Ramos (cell line): Measurements from ENCODE around the gene GEMIN4.
"Not testable (repeated sequence)": the region's sequence is repeated elsewhere in the genome, so short reads cannot be mapped to it uniquely, and the experiment has no call there.

Experiments used
- in situ Hi-C: fragments of 300-500 bp; cut with MboI; formaldehyde crosslinking; loops from one replicate; pipeline ENCODE4 v1.14.3; 2022; ENCODE audit warnings: low sequenced_read_pairs; ENCODE audit not compliant: unreplicated experiment

GEMIN4 gene

GRCh38 chr17:752002-752619, at the start of gene GEMIN4:
Gene GEMIN4 (minus strand): TSS chr17:752264. CDS start chr17:752142, 122 bp downstream.
- in situ Hi-C loops, result no loop called here

- in situ Hi-C loops, result no loop called here
Observed at GRCh38 chr17:801660-802059, 49.6 kb upstream of the GEMIN4 start.

DNA sequence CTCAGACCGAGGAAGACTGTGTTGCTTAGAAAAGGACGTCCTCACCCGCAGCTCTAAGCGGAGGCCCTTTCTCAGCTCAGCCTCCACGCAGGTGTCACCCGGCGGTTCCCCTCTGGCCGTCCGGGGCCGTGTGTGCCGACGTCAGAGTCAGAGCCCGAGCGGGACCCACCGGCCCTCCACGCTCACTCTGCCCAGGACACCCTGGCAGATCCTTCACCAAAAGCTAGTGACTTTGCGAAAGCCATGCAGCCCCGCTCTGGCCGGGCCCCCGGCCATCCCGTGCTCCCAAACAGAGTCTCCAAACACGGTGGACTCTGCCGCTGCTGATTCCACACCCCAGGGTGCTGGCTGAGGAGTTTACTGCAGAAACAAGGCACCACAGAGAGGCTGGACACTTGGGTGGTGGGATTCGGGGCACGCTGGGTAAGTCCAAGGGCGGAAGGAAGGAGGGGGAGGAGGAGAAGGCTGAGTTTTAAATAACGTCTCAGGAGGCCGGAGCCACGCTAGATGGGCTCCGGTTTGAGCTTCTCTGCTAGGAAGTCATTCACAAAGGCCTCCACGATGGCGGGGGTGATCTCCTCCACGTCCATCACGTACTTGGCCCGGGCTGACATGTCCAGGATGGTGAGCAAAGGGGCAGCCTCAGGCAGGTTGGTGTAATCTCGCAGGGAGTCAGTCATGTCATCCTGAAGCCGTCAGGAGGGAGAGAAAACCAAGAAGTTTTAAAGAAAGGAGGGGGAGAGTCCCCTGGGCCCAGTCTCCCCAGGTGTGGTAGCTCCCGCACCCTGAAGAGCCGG, 48.6 kb upstream of the GEMIN4 start:
- in situ Hi-C loops, result no loop called here

GRCh38 chr17:799261-799660, 47.2 kb upstream of the GEMIN4 start:
- in situ Hi-C loops, result loop anchor here (10.0 kb wide), 1 partner anchor 196 kb away; the partner anchor contains the start of gene TIMM22

- in situ Hi-C loops, result loop anchor here (10.0 kb wide), 1 partner anchor 197 kb away; the partner anchor contains the start of gene TIMM22
Observed at GRCh38 chr17:798246-798645, 46.2 kb upstream of the GEMIN4 start.

GRCh38 chr17:797236-797840, 45.3 kb upstream of the GEMIN4 start:
- in situ Hi-C loops, result loop anchor here (10.0 kb wide), 1 partner anchor 197 kb away; the partner anchor contains the start of gene TIMM22

- in situ Hi-C loops, result loop anchor here (10.0 kb wide), 1 partner anchor 198 kb away; the partner anchor contains the start of gene TIMM22
Observed at GRCh38 chr17:796609-797008, 44.5 kb upstream of the GEMIN4 start.

DNA sequence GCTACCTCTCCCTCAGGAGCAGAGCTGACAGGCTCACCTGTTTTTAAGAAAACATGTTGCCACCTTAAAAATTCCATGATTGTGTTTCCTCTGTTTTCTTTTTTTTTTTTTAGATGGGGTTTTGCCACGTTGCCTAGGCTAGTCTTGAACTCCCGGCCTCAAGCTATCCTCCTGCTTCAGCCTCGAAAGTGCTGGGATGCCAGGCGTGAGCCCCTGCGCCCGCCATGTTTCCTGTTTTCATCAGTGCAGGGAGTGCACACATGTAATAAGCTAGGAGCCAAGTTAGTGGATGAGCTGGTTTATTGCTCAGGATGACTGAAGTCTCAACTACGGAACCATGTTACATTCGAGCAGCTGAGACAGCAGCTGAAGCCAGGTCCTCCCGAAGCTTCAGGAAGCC, 43.7 kb upstream of the GEMIN4 start:
- in situ Hi-C loops, result loop anchor here (10.0 kb wide), 1 partner anchor 199 kb away; the partner anchor contains the start of gene TIMM22

- in situ Hi-C loops, result loop anchor here (10.0 kb wide), 1 partner anchor 200 kb away; the partner anchor contains the start of gene TIMM22
Observed at GRCh38 chr17:795276-795675, 43.2 kb upstream of the GEMIN4 start.

DNA sequence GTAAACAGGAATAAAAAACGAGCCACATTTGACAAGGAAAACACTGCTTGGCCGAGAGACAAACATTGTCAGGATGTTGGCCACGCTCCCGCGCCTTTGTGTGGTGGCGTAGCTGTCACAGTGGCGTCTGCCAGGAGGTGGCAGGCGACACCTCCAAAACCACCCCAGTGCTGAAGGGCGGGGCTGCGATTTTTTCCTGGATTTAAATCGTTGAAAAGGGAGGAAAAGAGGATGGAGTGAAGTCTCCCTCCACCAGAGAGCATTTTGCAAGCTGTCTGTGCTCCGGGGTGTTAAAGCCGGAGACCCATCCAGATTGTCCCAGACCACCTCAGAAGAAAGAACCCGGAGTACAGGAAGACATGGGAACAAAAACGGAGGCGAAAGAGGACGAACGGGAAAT, 42.8 kb upstream of the GEMIN4 start:
- in situ Hi-C loops, result loop anchor here (10.0 kb wide), 1 partner anchor 200 kb away; the partner anchor contains the start of gene TIMM22

GRCh38 chr17:792277-792676, 40.2 kb upstream of the GEMIN4 start:
- in situ Hi-C loops, result loop anchor here (10.0 kb wide), 1 partner anchor 203 kb away; the partner anchor contains the start of gene TIMM22

GRCh38 chr17:791829-792228, 39.8 kb upstream of the GEMIN4 start:
- in situ Hi-C loops, result loop anchor here (10.0 kb wide), 1 partner anchor 203 kb away; the partner anchor contains the start of gene TIMM22

- in situ Hi-C loops, result loop anchor here (10.0 kb wide), 1 partner anchor 204 kb away; the partner anchor contains the start of gene TIMM22
Observed at GRCh38 chr17:790874-791247, 38.8 kb upstream of the GEMIN4 start.

GRCh38 chr17:789931-790873, 38.1 kb upstream of the GEMIN4 start:
- in situ Hi-C loops, result loop anchor here (10.0 kb wide), 1 partner anchor 205 kb away; the partner anchor contains the start of gene TIMM22

- in situ Hi-C loops, result no loop called here
Observed at GRCh38 chr17:789160-789840, 37.2 kb upstream of the GEMIN4 start.

DNA sequence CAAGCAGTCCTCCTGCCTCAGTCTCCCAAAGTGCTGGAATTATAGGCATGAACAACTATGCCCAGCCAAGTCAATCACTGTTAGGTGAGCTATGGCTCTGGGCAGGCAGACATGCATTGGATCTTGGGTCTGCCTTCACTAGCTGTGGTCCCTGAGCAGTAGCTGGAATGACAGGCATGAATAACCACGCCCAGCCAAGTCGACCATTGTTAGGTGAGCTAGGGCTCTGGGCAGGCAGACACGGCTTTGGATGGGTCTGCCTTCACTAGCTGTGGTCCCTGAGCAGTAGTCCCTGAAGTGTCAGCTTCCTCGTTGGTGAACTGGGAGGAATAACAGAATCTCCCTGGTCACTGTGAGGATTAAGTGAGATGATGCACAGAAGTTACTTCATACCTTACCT, 36.5 kb upstream of the GEMIN4 start:
- in situ Hi-C loops, result no loop called here

GRCh38 chr17:787641-788221, 35.7 kb upstream of the GEMIN4 start:
- in situ Hi-C loops, result no loop called here

- in situ Hi-C loops, result not testable (repeated sequence)
Observed at GRCh38 chr17:785901-786300, 33.8 kb upstream of the GEMIN4 start.
